ENCODE data around the gene TRPV2. TPM values are rescaled to one million over a fixed set of nuclear protein-coding genes. Genes with fewer than 3 reads are reported as not detected.

Gene TRPV2
- total and polyA plus RNA-seq, 2 experiments from 2014 or later: 1.7 to 3.2 TPM

GRCh38 chr17:16383216-16383615 is 32.2 kb upstream of the TRPV2 start:
- Histone ChIP-seq H3K27me3 (ENCODE audit: insufficient read depth) (no peaks in the 10 kb centered on the region), H3K4me3 (0 out of 2 replicates have a peak overlapping the region, but pooled peaks have one; percentile 17), H3K79me2 (replicated peaks; ENCODE audit: insufficient read depth) (peaks cover 23% of the 10 kb centered on the region), H3K36me3 (ENCODE audit: insufficient read depth) (peaks cover 11% of the 10 kb centered on the region; the same call in 1 of the 2 replicates), H3K4me1 (ENCODE audit: insufficient read depth) (peaks cover 5% of the 10 kb centered on the region), H3K27ac (ENCODE audit: low read depth) (no peak overlapping the region), H3K4me2 (no peak overlapping the region), H2AFZ (no peak overlapping the region), H4K20me1 (replicated peaks; ENCODE audit: insufficient read depth) (peaks cover 3% of the 10 kb centered on the region; the same call in 1 of the 2 replicates), H3K9me2 (ENCODE audit: insufficient read depth) (no peaks in the 10 kb centered on the region), H3F3A (replicated peaks; ENCODE audit: low read depth) (peaks cover 31% of the 10 kb centered on the region)
- H3K9me3 Mint-ChIP-seq: no peaks in the 10 kb centered on the region; the same call in 2 of the 3 replicates
- H3K4me1 Mint-ChIP-seq: peaks cover 36% of the 10 kb centered on the region
- peaks cover 12% of the 10 kb centered on the region for H3K27me3 Mint-ChIP-seq (ENCODE audit: insufficient read depth, low read depth, poor library complexity)
- peaks cover 41% of the 10 kb centered on the region for H3K36me3 Mint-ChIP-seq (ENCODE audit: low read depth)
- peak overlapping the region; percentile 42; the same call in 2 of the 3 replicates for H3K4me3 Mint-ChIP-seq
- no peak for DNase-seq (ENCODE audit: low spot score)
- TF ChIP-seq ZNF114 (CRISPR knock-in tag; IDR thresholded peaks at IDR 0.05) (no peak), EZH2 (IDR thresholded peaks at IDR 0.05; ENCODE audit: low read depth, unreplicated experiment) (no peak), ZNF462 (CRISPR knock-in tag; IDR thresholded peaks at IDR 0.05) (no peak), ZNF331 (CRISPR knock-in tag; IDR thresholded peaks at IDR 0.05; ENCODE audit: low read depth) (no peak), CREB1 (CRISPR knock-in tag; IDR thresholded peaks at IDR 0.05; ENCODE audit: low read depth) (no peak), STAT1 (IDR thresholded peaks at IDR 0.05; ENCODE audit: unreplicated experiment) (no peak), EZH2phosphoT487 (IDR thresholded peaks at IDR 0.05; ENCODE audit: unreplicated experiment) (no peak), JUNB (IDR thresholded peaks at IDR 0.05; ENCODE audit: unreplicated experiment) (no peak), CTCF (conservative IDR thresholded peaks at IDR 0.05; ENCODE audit: low read depth in 2 of 2) (no peak), POLR2AphosphoS5 (IDR thresholded peaks at IDR 0.05; ENCODE audit: low read depth) (no peak)
- no peak for ATAC-seq
- peak overlapping the region; percentile 45; the same call in 1 of the 2 replicates for H3K27ac Mint-ChIP-seq

Data from GM23338 (cell line).